ENCODE results near the gene FAM200A. TPM values are rescaled to one million over a fixed set of nuclear protein-coding genes. Genes with fewer than 3 reads are reported as not detected.

FAM200A gene
- total RNA-seq, 6 experiments from 2014 or later: 1.4 to 3.4 (median 2.3) TPM

DNA sequence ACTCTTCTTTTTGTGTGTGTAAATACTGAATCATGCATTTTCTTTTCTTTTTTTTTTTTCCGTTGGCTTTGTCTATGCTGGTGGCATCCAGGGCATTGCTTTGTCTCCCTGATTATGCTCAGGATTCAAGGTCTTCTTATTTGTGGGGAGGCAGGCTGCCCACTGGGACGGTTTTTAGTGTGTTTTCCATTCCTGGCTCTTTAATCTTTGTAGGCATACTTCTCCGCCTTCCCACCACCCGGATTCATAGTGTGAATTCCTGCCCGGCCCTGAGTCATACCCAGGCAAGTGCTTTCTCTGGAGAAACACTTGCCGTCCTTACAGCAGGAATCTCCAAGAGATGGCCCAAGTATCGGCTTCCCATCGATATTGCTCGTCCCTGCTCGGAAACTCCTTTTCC, 11.7 kb upstream of the FAM200A start:
- no peak for ATAC-seq
- H3K9me3 ChIP-seq: no peaks in the 10 kb centered on the region
- intact Hi-C loops (cut with DNase I): no loop called here
- TF ChIP-seq, protein P1, sequence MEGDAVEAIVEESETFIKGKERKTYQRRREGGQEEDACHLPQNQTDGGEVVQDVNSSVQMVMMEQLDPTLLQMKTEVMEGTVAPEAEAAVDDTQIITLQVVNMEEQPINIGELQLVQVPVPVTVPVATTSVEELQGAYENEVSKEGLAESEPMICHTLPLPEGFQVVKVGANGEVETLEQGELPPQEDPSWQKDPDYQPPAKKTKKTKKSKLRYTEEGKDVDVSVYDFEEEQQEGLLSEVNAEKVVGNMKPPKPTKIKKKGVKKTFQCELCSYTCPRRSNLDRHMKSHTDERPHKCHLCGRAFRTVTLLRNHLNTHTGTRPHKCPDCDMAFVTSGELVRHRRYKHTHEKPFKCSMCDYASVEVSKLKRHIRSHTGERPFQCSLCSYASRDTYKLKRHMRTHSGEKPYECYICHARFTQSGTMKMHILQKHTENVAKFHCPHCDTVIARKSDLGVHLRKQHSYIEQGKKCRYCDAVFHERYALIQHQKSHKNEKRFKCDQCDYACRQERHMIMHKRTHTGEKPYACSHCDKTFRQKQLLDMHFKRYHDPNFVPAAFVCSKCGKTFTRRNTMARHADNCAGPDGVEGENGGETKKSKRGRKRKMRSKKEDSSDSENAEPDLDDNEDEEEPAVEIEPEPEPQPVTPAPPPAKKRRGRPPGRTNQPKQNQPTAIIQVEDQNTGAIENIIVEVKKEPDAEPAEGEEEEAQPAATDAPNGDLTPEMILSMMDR (IDR thresholded peaks at IDR 0.05): no peak
- no peak for TF ChIP-seq POLR2A (IDR thresholded peaks at IDR 0.05)
- no peaks in the 10 kb centered on the region for H3K27me3 ChIP-seq
- peaks cover 0 to 11% (median 4%) of the 10 kb centered on the region in 4 donors for H3K4me1 ChIP-seq
- no peak overlapping the region for H3K4me3 ChIP-seq
- peaks cover 15 to 55% (median 32%) of the 10 kb centered on the region in 4 donors for H3K36me3 ChIP-seq
- DNase-seq: no peak
- no peak overlapping the region for H3K27ac ChIP-seq
- 88% methylated on average over 7 of the region's 10 CpGs for WGBS (ENCODE audit: insufficient coverage, low coverage, low lambda C conversion rate, missing lambda C conversion rate)

DNA sequence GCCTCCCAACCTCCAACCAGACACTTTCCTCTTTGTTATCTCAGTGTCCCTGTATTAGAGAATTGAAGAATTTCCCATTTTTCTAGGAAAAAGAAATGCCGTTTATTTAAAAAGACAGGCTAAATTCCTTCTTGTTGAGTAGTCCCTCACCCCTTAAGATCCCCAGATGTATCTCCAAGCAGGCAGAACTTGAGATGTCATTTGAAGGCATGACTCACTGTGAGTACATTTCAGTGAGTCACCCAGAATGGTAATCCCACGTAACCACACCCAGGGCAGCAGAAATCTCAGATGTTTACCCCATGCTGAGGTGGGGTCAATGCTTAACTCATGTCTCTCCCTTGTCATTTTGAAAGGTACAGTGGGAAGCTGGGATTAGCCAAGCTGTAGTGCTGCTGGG, 10.9 kb upstream of the FAM200A start:
- H3K4me1 ChIP-seq: peaks cover 0 to 11% (median 4%) of the 10 kb centered on the region in 4 donors
- intact Hi-C loops (cut with DNase I): no loop called here
- H3K27me3 ChIP-seq: no peaks in the 10 kb centered on the region
- 46% methylated on average over 2 of the region's 2 CpGs for WGBS (ENCODE audit: insufficient coverage, low coverage, low lambda C conversion rate, missing lambda C conversion rate)
- no peak overlapping the region for H3K4me3 ChIP-seq
- ATAC-seq: peak in 1 of 4 donors; percentile 17
- peaks cover 15 to 55% (median 32%) of the 10 kb centered on the region in 4 donors for H3K36me3 ChIP-seq
- TF ChIP-seq, protein P1 (IDR thresholded peaks at IDR 0.05): no peak
- no peak for TF ChIP-seq POLR2A (IDR thresholded peaks at IDR 0.05)
- no peak for DNase-seq
- no peak overlapping the region for H3K27ac ChIP-seq
- no peaks in the 10 kb centered on the region for H3K9me3 ChIP-seq

DNA sequence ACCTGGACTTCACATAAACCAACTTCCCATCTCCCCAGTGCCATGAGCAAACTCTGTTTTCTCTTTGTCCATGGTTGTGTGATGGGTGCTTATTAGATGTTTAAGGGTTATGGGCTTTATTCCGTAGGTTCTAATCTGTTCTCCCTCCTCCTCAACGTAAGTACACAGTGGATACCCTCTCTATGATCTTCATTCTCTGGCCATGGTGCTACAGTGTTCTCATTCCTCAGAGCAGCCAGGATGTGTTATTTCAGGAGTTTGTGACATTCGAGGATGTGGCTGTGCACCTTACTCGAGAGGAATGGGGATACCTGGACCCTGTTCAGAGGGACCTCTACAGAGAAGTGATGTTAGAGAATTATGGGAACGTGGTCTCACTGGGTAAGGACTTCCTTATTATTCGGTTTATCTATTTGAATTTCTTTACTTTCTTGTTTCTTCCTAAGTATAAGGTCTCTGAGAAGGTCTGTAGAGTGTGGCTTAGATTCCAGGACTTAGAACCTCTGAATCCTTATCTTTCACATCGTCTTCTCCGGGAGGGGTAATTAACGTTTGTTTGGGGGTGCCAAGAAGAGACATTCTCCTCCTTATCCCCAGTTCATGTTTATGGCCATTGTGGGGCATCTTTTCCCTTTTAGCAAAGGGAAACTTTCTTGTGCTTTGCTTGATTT, 10.3 kb upstream of the FAM200A start:
- H3K27me3 ChIP-seq: no peaks in the 10 kb centered on the region
- H3K27ac ChIP-seq: no peak overlapping the region
- TF ChIP-seq, protein P1 (IDR thresholded peaks at IDR 0.05): no peak
- no peak for TF ChIP-seq POLR2A (IDR thresholded peaks at IDR 0.05)
- H3K4me3 ChIP-seq: no peak overlapping the region
- H3K4me1 ChIP-seq: peaks cover 0 to 15% (median 4%) of the 10 kb centered on the region in 4 donors
- no peak for ATAC-seq
- DNase-seq: no peak
- no peaks in the 10 kb centered on the region for H3K9me3 ChIP-seq
- intact Hi-C loops (cut with DNase I): no loop called here
- 86% methylated on average over 9 of the region's 9 CpGs for WGBS (ENCODE audit: insufficient coverage, low coverage, low lambda C conversion rate, missing lambda C conversion rate)
- H3K36me3 ChIP-seq: peaks cover 15 to 55% (median 32%) of the 10 kb centered on the region in 4 donors

DNA sequence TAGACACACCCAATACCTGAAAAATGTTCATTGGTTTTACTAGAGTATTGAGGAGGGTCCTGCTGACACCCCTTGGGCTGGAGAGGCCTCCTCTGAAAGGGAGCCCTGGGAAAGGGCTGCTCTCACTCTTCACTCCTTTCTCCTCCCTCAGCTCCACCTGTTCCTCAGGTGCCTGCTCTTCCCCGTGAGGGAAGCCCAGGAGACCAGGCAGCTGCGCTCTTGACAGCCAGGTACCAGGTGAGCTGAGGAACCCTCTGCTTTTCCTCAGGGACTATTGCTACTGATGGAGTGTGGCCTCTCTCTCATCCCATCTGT, 9.8 kb upstream of the FAM200A start:
- TF ChIP-seq, protein P1 (IDR thresholded peaks at IDR 0.05): no peak
- TF ChIP-seq POLR2A (IDR thresholded peaks at IDR 0.05): no peak
- Histone ChIP-seq H3K4me3 (no peak overlapping the region), H3K27me3 (no peaks in the 10 kb centered on the region), H3K4me1 (peaks cover 0 to 18% (median 7%) of the 10 kb centered on the region in 4 donors), H3K36me3 (peaks cover 15 to 55% (median 32%) of the 10 kb centered on the region in 4 donors), H3K9me3 (no peaks in the 10 kb centered on the region), H3K27ac (no peak overlapping the region)
- intact Hi-C loops (cut with DNase I): no loop called here
- WGBS (ENCODE audit: insufficient coverage, low coverage, low lambda C conversion rate, missing lambda C conversion rate): 100% methylated on average over 1 of the region's 2 CpGs
- DNase-seq (no peak), ATAC-seq (no peak)

Data from right lobe of liver (tissue), 6 donors.